ENCODE results near the gene CBFA2T3.

The CBFA2T3 gene

DNA sequence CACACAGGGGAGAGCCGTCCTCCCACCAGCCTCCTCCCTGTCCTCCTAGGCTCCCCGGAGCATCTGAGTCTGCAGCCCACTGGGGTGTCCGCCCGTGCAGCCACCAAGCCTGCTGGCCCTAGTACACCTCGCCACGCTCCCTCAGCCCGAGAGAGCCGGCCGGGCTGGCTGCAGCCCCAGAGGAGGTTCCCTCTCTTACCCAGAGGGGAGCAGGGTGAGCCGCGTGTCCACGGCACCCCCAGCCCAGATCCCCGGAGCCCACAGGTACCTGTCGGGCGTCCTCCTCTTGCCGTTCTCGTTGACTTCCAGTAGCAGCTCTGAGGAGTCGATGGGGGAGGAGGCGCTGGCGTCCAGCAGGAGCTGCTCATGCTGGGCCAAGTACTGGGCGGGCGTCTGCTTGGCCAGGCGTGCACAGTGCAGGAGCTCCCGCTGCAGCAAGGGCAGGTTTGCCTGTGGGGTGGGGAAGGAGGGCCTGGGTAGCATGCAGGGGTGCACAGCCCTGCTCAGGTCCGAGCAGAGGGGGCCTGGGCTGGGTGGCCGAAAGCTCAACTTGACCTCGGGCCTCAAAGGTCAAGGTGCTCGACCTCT lies 91.2 kb downstream of the CBFA2T3 start:
- DNase-seq: no peak

- DNase-seq: no peak
Measured at GRCh38 chr16:88884569-88885271, 92.3 kb downstream of the CBFA2T3 start.

DNA sequence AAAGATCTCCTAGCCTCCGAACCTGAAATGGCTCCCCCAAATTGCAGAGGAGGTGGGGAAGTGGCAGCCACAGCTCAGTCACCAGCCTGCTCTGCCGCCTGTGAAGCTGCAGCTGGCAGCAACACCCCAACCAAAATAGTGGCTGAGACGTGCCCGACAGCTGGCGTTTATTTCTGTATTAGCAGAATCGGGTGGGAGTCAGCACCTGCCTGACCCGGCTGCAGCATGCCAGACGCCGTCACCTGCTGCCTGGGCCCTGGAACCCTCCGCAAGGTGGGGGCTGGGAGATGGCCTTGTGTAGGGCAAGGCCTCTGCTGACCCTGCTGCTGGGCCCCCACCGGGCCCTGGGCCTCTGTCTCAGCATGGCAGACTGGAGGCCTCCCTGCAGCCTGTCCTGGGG lies 93.1 kb downstream of the CBFA2T3 start:
- DNase-seq: no peak

- DNase-seq: no peak
Measured at GRCh38 chr16:88883117-88883895, 93.7 kb downstream of the CBFA2T3 start.

GRCh38 chr16:88882358-88883030 lies 94.5 kb downstream of the CBFA2T3 start:
- DNase-seq: no peak

DNA sequence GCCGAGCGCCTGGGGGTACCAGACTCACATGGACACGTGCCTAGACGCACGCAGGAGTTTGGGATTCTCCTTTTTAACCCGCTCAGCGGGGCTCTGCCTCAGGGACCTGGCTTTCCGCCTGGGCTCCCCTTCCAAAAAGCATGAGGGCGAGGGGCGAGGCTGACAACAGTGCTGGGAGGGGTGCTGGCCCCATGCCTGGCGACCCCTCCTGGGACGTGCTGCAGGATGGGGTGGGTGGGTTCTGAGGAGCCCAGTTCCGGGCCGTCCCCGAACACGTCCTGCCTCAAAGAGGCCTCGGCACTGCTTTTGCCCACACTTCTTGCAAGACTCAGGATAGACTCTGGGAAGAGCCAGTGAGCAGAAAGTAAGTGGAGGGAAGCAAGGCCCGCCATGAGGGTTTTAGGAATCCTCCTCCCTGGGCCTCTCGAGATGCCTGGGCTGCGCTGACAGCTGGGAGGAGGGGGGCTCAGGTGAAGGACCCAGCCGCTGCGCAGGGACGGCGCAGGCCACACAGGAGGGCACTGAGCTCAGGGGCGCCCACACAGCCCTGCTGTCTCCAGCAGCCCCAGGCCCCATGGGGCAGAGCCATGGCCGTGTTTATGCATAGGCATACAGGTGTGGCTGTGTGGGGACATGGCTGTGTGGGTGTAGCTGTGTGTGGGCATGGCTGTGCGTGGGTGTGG lies 95.2 kb downstream of the CBFA2T3 start:
- DNase-seq: no peak

DNA sequence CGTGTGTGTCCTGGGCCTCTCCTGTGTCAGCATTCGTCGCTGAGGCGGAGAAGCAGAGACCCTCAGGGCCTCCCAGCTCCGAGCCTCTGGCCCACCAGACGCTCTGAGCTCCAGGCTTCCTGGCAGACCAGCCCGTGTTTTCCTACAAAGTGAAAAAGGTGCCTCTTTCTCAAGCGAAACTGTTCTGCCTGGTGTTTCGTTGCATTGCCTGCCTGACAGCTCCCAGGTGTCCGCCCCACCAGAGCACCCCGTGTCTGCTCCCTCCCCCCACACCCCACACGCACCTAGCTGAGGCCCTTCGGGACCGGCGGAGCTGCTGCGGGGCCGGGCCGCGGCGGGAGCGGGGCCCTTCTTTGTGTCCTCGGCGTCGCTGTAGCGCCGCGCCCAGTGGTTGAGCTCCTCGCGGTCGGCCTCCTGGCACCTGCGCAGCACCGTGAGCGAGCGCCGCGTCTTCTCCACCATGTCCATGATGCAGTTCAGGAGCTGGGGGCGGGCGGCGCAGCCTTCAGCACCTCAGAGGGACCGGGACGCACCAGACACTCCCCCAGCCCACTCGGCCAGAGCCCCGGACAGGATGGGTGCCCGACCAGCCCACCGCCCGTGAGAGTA lies 95.9 kb downstream of the CBFA2T3 start:
- no peak for DNase-seq

- no peak for DNase-seq
Measured at GRCh38 chr16:88880226-88881006, 96.6 kb downstream of the CBFA2T3 start.

DNA sequence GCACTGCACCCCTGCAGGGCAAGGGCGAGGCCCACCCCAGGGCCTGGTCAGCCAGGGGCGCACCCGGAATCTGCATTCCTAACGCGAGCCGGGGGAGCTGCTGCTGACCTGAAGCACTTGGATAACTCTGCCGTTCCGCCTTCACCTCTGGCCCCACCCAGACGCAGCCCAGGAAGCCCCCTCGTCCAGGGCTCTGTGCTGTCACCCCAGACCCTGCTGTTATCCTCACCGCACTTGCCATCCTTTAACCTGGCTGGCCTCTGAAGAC lies 97.3 kb downstream of the CBFA2T3 start:
- DNase-seq: no peak

GRCh38 chr16:88878967-88879787 lies 97.8 kb downstream of the CBFA2T3 start:
- DNase-seq: no peak

GRCh38 chr16:88878356-88878755 lies 98.7 kb downstream of the CBFA2T3 start:
- DNase-seq: no peak

- no peak for DNase-seq
Measured at GRCh38 chr16:88877564-88878289, 99.3 kb downstream of the CBFA2T3 start.

GRCh38 chr16:88876942-88877526 lies 100.0 kb downstream of the CBFA2T3 start:
- no peak for DNase-seq

DNA sequence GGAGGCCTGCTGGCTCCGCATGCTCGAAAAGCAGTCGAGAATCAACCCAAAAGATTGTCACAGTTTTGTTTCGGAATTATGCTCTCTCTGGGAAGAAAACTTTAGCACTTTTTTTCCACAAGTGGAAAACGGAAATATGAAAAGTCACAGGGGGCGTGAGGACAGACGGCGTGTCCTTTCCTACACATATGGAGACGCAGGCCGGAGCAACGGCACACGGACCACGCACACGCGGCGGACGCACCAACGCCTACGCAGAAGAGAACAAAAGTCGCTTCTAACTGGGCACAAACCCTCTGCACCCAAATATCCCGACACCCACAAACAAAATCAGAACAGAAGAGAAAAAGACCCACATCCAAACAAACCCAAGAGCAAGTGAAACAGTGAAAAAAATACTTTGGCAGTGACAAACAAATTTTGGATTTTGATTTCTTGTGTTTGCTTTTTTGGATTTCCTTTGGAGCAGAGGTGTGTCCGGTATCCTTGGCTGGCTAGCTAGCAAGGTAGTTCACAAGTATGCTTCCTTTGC lies 101.2 kb downstream of the CBFA2T3 start:
- no peak for DNase-seq

DNA sequence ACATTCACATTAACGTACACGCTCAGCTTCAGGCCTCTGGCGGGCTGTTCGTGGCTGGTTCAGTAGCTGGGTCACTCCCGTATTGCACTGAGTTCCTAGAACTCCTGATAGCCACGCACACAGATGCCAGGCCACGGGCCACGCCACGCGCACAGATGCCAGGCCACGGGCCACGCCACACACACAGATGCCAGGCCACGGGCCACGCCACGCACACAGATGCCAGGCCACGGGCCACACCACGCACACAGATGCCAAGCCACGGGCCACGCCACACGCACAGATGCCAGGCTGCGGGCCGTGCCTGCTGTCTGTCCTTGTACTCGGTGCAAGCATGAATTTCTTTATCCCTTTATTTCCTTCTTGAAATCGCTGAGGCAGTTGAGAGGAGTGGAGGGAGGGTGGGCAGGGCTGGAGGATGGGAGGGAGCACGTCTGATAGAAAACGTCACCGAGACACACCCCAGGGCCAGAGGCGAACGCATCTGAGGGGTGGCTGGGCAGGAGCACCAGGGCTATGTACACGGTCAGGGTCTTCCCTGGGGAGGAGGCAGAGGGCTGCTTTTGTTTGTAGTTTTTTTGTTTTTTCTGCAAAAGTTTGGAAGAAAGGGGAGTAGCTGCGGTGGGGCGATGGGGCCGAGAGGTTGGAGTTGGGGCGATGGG lies 101.9 kb downstream of the CBFA2T3 start:
- DNase-seq: no peak

GRCh38 chr16:88872650-88873331 lies 104.2 kb downstream of the CBFA2T3 start:
- no peak for DNase-seq

GRCh38 chr16:88871730-88872416 lies 105.1 kb downstream of the CBFA2T3 start:
- DNase-seq: no peak

- no peak for DNase-seq
Measured at GRCh38 chr16:88871349-88871702, 105.7 kb downstream of the CBFA2T3 start.
